HCT116 (cell line): ENCODE data around the gene CTRB2. TPM values are rescaled to one million over a fixed set of nuclear protein-coding genes. Genes with fewer than 3 reads are reported as not detected.

Source experiments
- ATAC-seq: fragments of 200-7000 bp; cut with Tn5 transposase; 2 replicates; pipeline ENCODE4 v1.9.1; 2020; ENCODE audit warnings: mild to moderate bottlenecking, moderate library complexity
- BruUV-seq: library from RNA; stranded (reverse); fragments of 400-500 nt; replicated peaks from 2 replicates; lab custom pipeline; 2021; lab: Mats Ljungman, UMichigan
- CTCF ChIA-PET: fragments of 300-600 bp; sonication (Branson Sonifier 250); formaldehyde crosslinking; loops from one replicate; lab custom pipeline; 2021; ENCODE audit warnings: antibody characterized with exemption; lab: Charles Lee
- POLR2A ChIA-PET: fragments of 300-600, 350-600 bp; sonication (Branson Sonifier 250); formaldehyde crosslinking; loops from one replicate; lab custom pipeline; 2021; ENCODE audit warnings: antibody characterized with exemption; lab: Charles Lee
- RAD21 ChIA-PET, 2 experiments: fragments of 300-600 bp; sonication (Branson Sonifier 250); formaldehyde crosslinking; loops; one replicate each; lab custom pipeline; 2023; ENCODE audit warnings: low total read pairs in 2 of 2; ENCODE audit not compliant: uncharacterized antibody in 2 of 2, unreplicated experiment in 2 of 2, low non-redundant PET in 1 of 2; lab: Charles Lee
- DNase-seq: peaks from one replicate; pipeline ENCODE4 v3.0.0-alpha.2; 2010; ENCODE audit warnings: low read depth, low spot score
- H2AFZ ChIP-seq: fragments of 200-600 bp; shearing (Covaris generic), sonication (generic); 2 replicates; pipeline ENCODE4 v1.6.1; 2017; ENCODE audit warnings: low read depth, mixed run types, mixed read lengths, antibody characterized with exemption, low read length; ENCODE audit not compliant: poor library complexity, severe bottlenecking
- H3K27ac ChIP-seq: 2 replicates; pipeline ENCODE4 v1.5.1; 2012; ENCODE audit warnings: low read depth, low read length
- H3K27me3 ChIP-seq: fragments of 200-600 bp; sonication (generic); 2 replicates; pipeline ENCODE4 v1.6.1; 2016; ENCODE audit warnings: mixed run types, low read length, mixed read lengths; ENCODE audit not compliant: insufficient read depth
- H3K36me3 ChIP-seq, 2 experiments: fragments of 200-500 bp in 1 of 2; fragments of 200-600 bp in 1 of 2; sonication (Bioruptor generic) in 1 of 2; sonication (generic) in 1 of 2; 2 replicates each; pipeline versions ENCODE4 v1.5.1 to v1.6.1; 2014 to 2016; ENCODE audit warnings: low read length in 2 of 2, inconsistent platforms in 1 of 2, mixed read lengths in 1 of 2, mixed run types in 1 of 2; ENCODE audit not compliant: insufficient read depth in 2 of 2, control insufficient read depth in 1 of 2
- H3K4me1 ChIP-seq, 2 experiments: fragments of 200-600 bp in 1 of 2; sonication (generic) in 1 of 2; 2 replicates each; pipeline versions ENCODE4 v1.5.1 to v1.6.1; 2012 to 2017; ENCODE audit warnings: low read length in 2 of 2, inconsistent platforms in 1 of 2, mild to moderate bottlenecking in 1 of 2, mixed read lengths in 1 of 2, mixed run types in 1 of 2, moderate library complexity in 1 of 2; ENCODE audit not compliant: insufficient read depth in 2 of 2, control insufficient read depth in 1 of 2
- H3K4me2 ChIP-seq: fragments of 200-600 bp; sonication (generic); 2 replicates; pipeline ENCODE4 v1.6.1; 2017; ENCODE audit warnings: mixed run types, low read length, mixed read lengths
- H3K4me3 ChIP-seq, 2 experiments: fragments of 200-600 bp in 1 of 2; sonication (generic) in 1 of 2; replicated peaks in 1 of 2; 2 replicates each; pipeline ENCODE4 v1.5.1; 2011 to 2016; ENCODE audit warnings: low read length in 2 of 2, control low read depth in 1 of 2, low read depth in 1 of 2, mild to moderate bottlenecking in 1 of 2, mixed read lengths in 1 of 2, mixed run types in 1 of 2
- H3K79me2 ChIP-seq: fragments of 200-600 bp; sonication (generic); 2 replicates; pipeline ENCODE4 v1.6.1; 2017; ENCODE audit warnings: mild to moderate bottlenecking, mixed run types, low read length, moderate library complexity, mixed read lengths; ENCODE audit not compliant: insufficient read depth
- H3K9ac ChIP-seq: fragments of 200-600 bp; sonication (generic); 2 replicates; pipeline ENCODE4 v1.6.1; 2016; ENCODE audit warnings: low read length, mixed read lengths
- H3K9me2 ChIP-seq: fragments of 200-600 bp; sonication (generic), shearing (Covaris generic); 2 replicates; pipeline ENCODE4 v1.6.1; 2017; ENCODE audit warnings: mixed run types, mild to moderate bottlenecking, moderate library complexity; ENCODE audit not compliant: insufficient read depth
- H3K9me3 ChIP-seq, 2 experiments: fragments of 200-500 bp in 1 of 2; fragments of 200-600 bp in 1 of 2; sonication (Bioruptor generic) in 1 of 2; sonication (generic) in 1 of 2; 2 replicates each; pipeline ENCODE4 v1.6.1; 2014 to 2017; ENCODE audit warnings: low read length in 2 of 2, mixed read lengths in 2 of 2, inconsistent platforms in 1 of 2, low read depth in 1 of 2, mild to moderate bottlenecking in 1 of 2, mixed run types in 1 of 2, moderate library complexity in 1 of 2; ENCODE audit not compliant: control insufficient read depth in 1 of 2, insufficient read depth in 1 of 2
- H4K20me1 ChIP-seq: fragments of 200-600 bp; sonication (generic), shearing (Covaris generic); 2 replicates; pipeline ENCODE4 v1.6.1; 2017; ENCODE audit warnings: mixed run types, mild to moderate bottlenecking, moderate library complexity; ENCODE audit not compliant: insufficient read depth
- ATF3 ChIP-seq: IDR thresholded peaks from 2 replicates; pipeline ENCODE4 v1.6.1; 2012
- CBX3 ChIP-seq: IDR thresholded peaks from 2 replicates; pipeline ENCODE4 v1.6.1; 2012; ENCODE audit warnings: low read depth
- CEBPB ChIP-seq: IDR thresholded peaks from 2 replicates; pipeline ENCODE4 v1.6.1; 2012; ENCODE audit warnings: low read depth
- CTCF ChIP-seq, 3 experiments: fragments of 200-600 bp in 1 of 3; sonication (generic) in 1 of 3; IDR thresholded peaks in 2 of 3; conservative IDR thresholded peaks in 1 of 3; 2 replicates each; pipeline ENCODE4 v1.5.1; 2012 to 2017; ENCODE audit warnings: low read depth in 2 of 3, low read length in 2 of 3, antibody characterized with exemption in 1 of 3, borderline replicate concordance in 1 of 3, control low read depth in 1 of 3, mild to moderate bottlenecking in 1 of 3, mixed read lengths in 1 of 3, mixed run types in 1 of 3, moderate library complexity in 1 of 3; ENCODE audit not compliant: insufficient read depth in 1 of 3
- EGR1 ChIP-seq: IDR thresholded peaks from 2 replicates; pipeline ENCODE4 v1.6.1; 2012; ENCODE audit warnings: low read depth
- ELF1 ChIP-seq: IDR thresholded peaks from 2 replicates; pipeline ENCODE4 v1.6.1; 2012; ENCODE audit warnings: low read depth, borderline replicate concordance
- EZH2phosphoT487 ChIP-seq: fragments of 200-600 bp; IDR thresholded peaks from 2 replicates; pipeline ENCODE4 v1.6.1; 2018; ENCODE audit warnings: antibody characterized with exemption, borderline replicate concordance
- FOSL1 ChIP-seq: IDR thresholded peaks from 2 replicates; pipeline ENCODE4 v1.6.1; 2012; ENCODE audit warnings: low read depth
- JUND ChIP-seq: IDR thresholded peaks from 2 replicates; pipeline ENCODE4 v1.6.1; 2012
- POLR2A ChIP-seq: IDR thresholded peaks from 2 replicates; pipeline ENCODE4 v1.7.0; 2011; ENCODE audit warnings: borderline replicate concordance; ENCODE audit not compliant: insufficient read depth, insufficient read length; ENCODE audit errors: extremely low read depth
- SIN3A ChIP-seq: IDR thresholded peaks from 2 replicates; pipeline ENCODE4 v1.6.1; 2012; ENCODE audit warnings: low read depth
- SRF ChIP-seq: IDR thresholded peaks from 2 replicates; pipeline ENCODE4 v1.6.1; 2012; ENCODE audit warnings: low read depth
- YY1 ChIP-seq: IDR thresholded peaks from 2 replicates; pipeline ENCODE4 v1.6.1; 2011; ENCODE audit warnings: low read length, low read depth, moderate library complexity, mild to moderate bottlenecking; ENCODE audit not compliant: insufficient replicate concordance; ENCODE audit errors: extremely low read depth
- ZFX ChIP-seq: fragments of 450-650 bp; IDR thresholded peaks from 2 replicates; pipeline ENCODE4 v1.6.1; 2017
- intact Hi-C: fragments of 100-400 bp; cut with micrococcal nuclease; formaldehyde crosslinking; loops from 2 replicates; pipeline ENCODE4 v1.10.0; 2022
- total RNA-seq: library from RNA; stranded (reverse); gene quantifications from one replicate; pipeline ENCODE4 v1.2.1, GENCODE V29; 2021; ENCODE audit not compliant: unreplicated experiment

The CTRB2 gene
- total RNA-seq, 1 experiment from 2014 or later = 10.0 TPM

GRCh38 chr16:75219838-75220237 is 12.9 kb upstream of the CTRB2 start:
- no peak overlapping the region for H2AFZ ChIP-seq
- no peak overlapping the region for H3K9ac ChIP-seq
- ChIA-PET CTCF (interaction anchor here (0.7 to 1.9 kb wide), 4 partner anchors 20 to 544 kb away, joined by 3 to 5 read pairs (median 3); no protein-coding TSS in a partner anchor), RAD21 (no interaction called here), POLR2A (no interaction called here)
- ATAC-seq (no peak), DNase-seq (no peak)
- intact Hi-C loops = loop anchor here (1.0 kb wide), 1 partner anchor 21 kb away; no protein-coding TSS in a partner anchor
- no peak overlapping the region for H3K4me3 ChIP-seq
- no peaks in the 10 kb centered on the region for H3K27me3 ChIP-seq
- no peak overlapping the region for H3K4me2 ChIP-seq
- H3K36me3 ChIP-seq = no peaks in the 10 kb centered on the region
- TF ChIP-seq CBX3 (no peak), CTCF (IDR thresholded peaks at IDR 0.05 in 2 of 3, conservative IDR thresholded peaks at IDR 0.05 in 1 of 3; ENCODE audit: borderline replicate concordance in 1 of 3, insufficient read depth in 1 of 3, low read depth in 2 of 3, low read length in 2 of 3) (no peak), FOSL1 (no peak), POLR2A (no peak), SRF (no peak), YY1 (no peak), ELF1 (no peak), ZFX (no peak), JUND (no peak)
- H3K9me3 ChIP-seq = no peaks in the 10 kb centered on the region
- no peaks in the 10 kb centered on the region for H4K20me1 ChIP-seq
- H3K4me1 ChIP-seq = no peaks in the 10 kb centered on the region
- no peaks in the 10 kb centered on the region for H3K9me2 ChIP-seq
- no peak overlapping the region for H3K27ac ChIP-seq
- BruUV-seq = no TSS peak
- H3K79me2 ChIP-seq = no peaks in the 10 kb centered on the region

- DNase-seq (no peak), ATAC-seq (no peak)
- no peaks in the 10 kb centered on the region for H3K36me3 ChIP-seq
- H3K27ac ChIP-seq = no peak overlapping the region
- TF ChIP-seq EZH2phosphoT487 (no peak), EGR1 (no peak), CBX3 (no peak), JUND (no peak), CEBPB (no peak), ELF1 (no peak), ATF3 (no peak), SIN3A (no peak), POLR2A (no peak)
- POLR2A ChIA-PET = no interaction called here
- H3K79me2 ChIP-seq = no peaks in the 10 kb centered on the region
- no peak overlapping the region for H3K9ac ChIP-seq
- CTCF ChIA-PET = interaction anchor here (1.0 to 1.9 kb wide), 2 partner anchors 20 to 298 kb away, joined by 3 to 5 read pairs; no protein-coding TSS in a partner anchor
- RAD21 ChIA-PET = no interaction called here
- BruUV-seq = no TSS peak
- H3K9me3 ChIP-seq = no peaks in the 10 kb centered on the region
- intact Hi-C loops = no loop called here
- H2AFZ ChIP-seq = no peak overlapping the region
- no peaks in the 10 kb centered on the region for H3K27me3 ChIP-seq
- no peaks in the 10 kb centered on the region for H4K20me1 ChIP-seq
- H3K4me2 ChIP-seq = no peak overlapping the region
- no peak overlapping the region for H3K4me3 ChIP-seq
- H3K9me2 ChIP-seq = no peaks in the 10 kb centered on the region
- H3K4me1 ChIP-seq = no peaks in the 10 kb centered on the region
Observed at GRCh38 chr16:75219088-75219487, 12.1 kb upstream of the CTRB2 start.
